Calu3 (cell line): ENCODE results near the gene ARHGAP4. TPM values are rescaled to one million over a fixed set of nuclear protein-coding genes. Genes with fewer than 3 reads are reported as not detected.

Experiments used
- BruUV-seq: library from RNA; stranded (reverse); fragments of 400-500 nt; replicated peaks from 2 replicates; lab custom pipeline; 2021; lab: Mats Ljungman, UMichigan
- CTCF ChIA-PET: fragments of 300-600 bp; sonication (Branson Sonifier 250); formaldehyde crosslinking; loops from one replicate; lab custom pipeline; 2022; ENCODE audit warnings: antibody characterized with exemption; lab: Charles Lee
- DNase-seq: peaks from one replicate; pipeline ENCODE4 v3.0.0; 2022
- H3K27ac Mint-ChIP-seq: one replicate; pipeline ENCODE4 v1.8.0; 2022; ENCODE audit warnings: mixed read lengths; ENCODE audit not compliant: unreplicated experiment
- H3K27me3 Mint-ChIP-seq: one replicate; pipeline ENCODE4 v1.8.0; 2022; ENCODE audit warnings: mixed read lengths; ENCODE audit not compliant: unreplicated experiment
- H3K36me3 Mint-ChIP-seq: one replicate; pipeline ENCODE4 v1.8.0; 2022; ENCODE audit warnings: mild to moderate bottlenecking, moderate library complexity, mixed read lengths; ENCODE audit not compliant: insufficient read depth, unreplicated experiment
- H3K4me1 Mint-ChIP-seq: one replicate; pipeline ENCODE4 v1.8.0; 2022; ENCODE audit warnings: mild to moderate bottlenecking, low read depth, mixed read lengths; ENCODE audit not compliant: unreplicated experiment
- H3K4me3 Mint-ChIP-seq: one replicate; pipeline ENCODE4 v1.8.0; 2022; ENCODE audit warnings: mild to moderate bottlenecking, low read depth, moderate library complexity, mixed read lengths; ENCODE audit not compliant: unreplicated experiment
- H3K9me3 Mint-ChIP-seq: one replicate; pipeline ENCODE4 v1.8.0; 2022; ENCODE audit warnings: low read depth, mixed read lengths; ENCODE audit not compliant: unreplicated experiment
- intact Hi-C: fragments of 100-400 bp; cut with micrococcal nuclease; formaldehyde crosslinking; loops from one replicate; pipeline ENCODE4 v1.10.0; 2022; ENCODE audit not compliant: unreplicated experiment
- total RNA-seq: library from RNA; stranded (reverse); gene quantifications from 2 replicates; pipeline ENCODE4 v1.2.3, GENCODE V29; 2022
- TF ChIP-seq, protein P1 (sequence below): fragments of 200-600 bp; IDR thresholded peaks from one replicate; pipeline ENCODE4 v1.8.0; 2022; ENCODE audit warnings: antibody characterized with exemption; ENCODE audit not compliant: unreplicated experiment

Gene ARHGAP4
- total RNA-seq, 1 experiment from 2014 or later = 3.8 TPM

DNA sequence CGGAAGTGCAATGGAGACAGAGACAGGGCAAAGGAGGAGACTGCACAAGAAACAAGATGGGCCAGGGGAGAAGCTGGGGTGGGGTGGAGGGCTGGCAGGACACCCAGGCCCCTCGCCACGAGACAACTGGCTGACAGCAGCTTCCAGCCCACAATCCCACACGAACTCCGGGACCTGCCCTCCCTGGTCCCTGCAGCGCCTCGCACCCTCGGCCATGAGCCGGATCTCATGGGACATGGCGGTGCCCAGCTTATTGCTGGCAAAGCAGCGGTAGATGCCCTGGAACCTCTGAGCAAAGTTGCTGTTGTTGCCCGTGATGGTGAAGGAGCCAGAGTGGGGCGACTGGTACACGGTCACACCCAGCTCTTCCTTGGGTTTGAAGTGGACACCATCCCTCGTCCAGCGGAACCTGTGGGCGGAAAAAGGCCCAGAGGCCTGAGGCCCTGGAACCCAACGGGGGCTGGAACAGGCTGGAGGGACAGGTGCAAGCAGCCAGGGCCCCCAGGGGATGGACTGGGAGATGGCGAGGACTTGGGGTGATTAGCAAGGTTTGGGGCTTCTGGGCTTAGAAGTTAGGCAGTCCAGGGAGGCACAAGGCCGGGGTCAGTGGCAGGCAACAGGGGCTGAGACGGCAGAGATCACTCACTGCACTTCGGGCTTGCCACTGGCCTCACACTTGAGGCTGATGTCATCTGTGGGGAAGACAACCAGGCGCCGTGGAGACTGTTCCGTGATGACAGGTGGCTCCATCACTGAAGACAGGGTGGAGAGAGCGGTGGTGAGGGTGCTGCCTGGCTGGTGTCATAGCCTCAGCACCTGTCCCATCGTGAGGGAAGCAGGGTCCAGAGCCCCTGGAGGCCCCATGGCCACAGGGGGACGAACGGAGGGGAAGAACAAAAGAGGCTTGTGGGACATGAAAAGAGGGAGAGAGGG is 53.9 kb downstream of the ARHGAP4 start:
- intact Hi-C loops = no loop called here
- CTCF ChIA-PET = no interaction called here
- no peaks in the 10 kb centered on the region for H3K4me1 Mint-ChIP-seq
- H3K4me3 Mint-ChIP-seq = no peak overlapping the region
- DNase-seq = no peak
- BruUV-seq = no TSS peak
- no peaks in the 10 kb centered on the region for H3K9me3 Mint-ChIP-seq
- no peaks in the 10 kb centered on the region for H3K27me3 Mint-ChIP-seq
- no peak overlapping the region for H3K27ac Mint-ChIP-seq
- peaks cover 5% of the 10 kb centered on the region for H3K36me3 Mint-ChIP-seq
- TF ChIP-seq, protein P1, sequence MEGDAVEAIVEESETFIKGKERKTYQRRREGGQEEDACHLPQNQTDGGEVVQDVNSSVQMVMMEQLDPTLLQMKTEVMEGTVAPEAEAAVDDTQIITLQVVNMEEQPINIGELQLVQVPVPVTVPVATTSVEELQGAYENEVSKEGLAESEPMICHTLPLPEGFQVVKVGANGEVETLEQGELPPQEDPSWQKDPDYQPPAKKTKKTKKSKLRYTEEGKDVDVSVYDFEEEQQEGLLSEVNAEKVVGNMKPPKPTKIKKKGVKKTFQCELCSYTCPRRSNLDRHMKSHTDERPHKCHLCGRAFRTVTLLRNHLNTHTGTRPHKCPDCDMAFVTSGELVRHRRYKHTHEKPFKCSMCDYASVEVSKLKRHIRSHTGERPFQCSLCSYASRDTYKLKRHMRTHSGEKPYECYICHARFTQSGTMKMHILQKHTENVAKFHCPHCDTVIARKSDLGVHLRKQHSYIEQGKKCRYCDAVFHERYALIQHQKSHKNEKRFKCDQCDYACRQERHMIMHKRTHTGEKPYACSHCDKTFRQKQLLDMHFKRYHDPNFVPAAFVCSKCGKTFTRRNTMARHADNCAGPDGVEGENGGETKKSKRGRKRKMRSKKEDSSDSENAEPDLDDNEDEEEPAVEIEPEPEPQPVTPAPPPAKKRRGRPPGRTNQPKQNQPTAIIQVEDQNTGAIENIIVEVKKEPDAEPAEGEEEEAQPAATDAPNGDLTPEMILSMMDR = no peak

DNA sequence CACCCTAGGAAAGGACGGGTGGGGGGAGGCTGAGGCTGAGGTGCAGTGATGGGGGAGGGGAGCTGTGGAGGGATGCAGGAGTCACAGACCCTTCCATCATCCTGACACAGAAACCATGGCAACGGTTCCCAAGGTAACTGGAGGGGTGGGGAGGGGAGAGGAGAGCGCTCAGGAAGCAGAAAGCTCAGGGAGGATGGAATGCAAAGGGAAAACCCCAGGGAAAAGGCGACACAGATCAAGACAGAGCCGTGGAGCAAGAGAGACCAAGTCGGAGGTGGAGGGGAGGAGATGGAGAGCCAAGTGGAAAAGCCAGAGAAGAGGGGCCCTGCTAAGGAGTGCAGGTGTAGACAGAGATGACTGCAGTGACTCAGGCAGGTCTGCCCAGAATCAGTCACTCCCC is 54.6 kb downstream of the ARHGAP4 start:
- TF ChIP-seq, protein P1 = no peak
- no peaks in the 10 kb centered on the region for H3K4me1 Mint-ChIP-seq
- no peak for DNase-seq
- H3K9me3 Mint-ChIP-seq = no peaks in the 10 kb centered on the region
- BruUV-seq = no TSS peak
- no peak overlapping the region for H3K27ac Mint-ChIP-seq
- H3K36me3 Mint-ChIP-seq = peaks cover 7% of the 10 kb centered on the region
- intact Hi-C loops = no loop called here
- no peak overlapping the region for H3K4me3 Mint-ChIP-seq
- CTCF ChIA-PET = no interaction called here
- no peaks in the 10 kb centered on the region for H3K27me3 Mint-ChIP-seq

DNA sequence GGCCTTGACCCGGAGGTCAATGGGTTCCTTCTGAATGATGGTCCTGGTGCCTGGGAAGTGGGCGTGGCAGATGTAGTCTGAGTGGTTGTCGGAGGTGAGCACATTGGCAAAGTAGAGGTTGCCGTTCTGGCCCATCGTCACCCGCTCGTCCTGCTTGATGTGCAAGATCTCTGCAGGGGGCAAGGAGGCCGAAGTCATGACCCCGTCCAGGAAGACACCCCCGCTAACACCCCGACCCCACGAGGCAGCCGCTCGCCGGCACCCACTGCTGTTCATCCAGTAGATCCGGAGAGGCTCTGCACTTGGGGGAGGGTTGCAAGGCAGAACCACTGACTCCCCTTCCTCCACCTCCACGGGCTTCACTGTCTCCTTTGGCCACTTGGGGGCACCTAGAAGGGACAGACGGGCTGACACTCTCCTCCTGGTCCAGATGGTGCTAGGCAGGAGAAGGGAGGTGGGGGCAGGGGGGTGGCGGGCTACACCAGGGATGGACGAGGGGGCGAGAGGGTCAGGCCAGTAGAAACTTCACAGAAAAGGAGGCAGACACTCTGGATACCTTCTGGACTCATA is 55.2 kb downstream of the ARHGAP4 start:
- TF ChIP-seq, protein P1 = no peak
- no TSS peak for BruUV-seq
- H3K4me1 Mint-ChIP-seq = no peaks in the 10 kb centered on the region
- no peak for DNase-seq
- intact Hi-C loops = no loop called here
- H3K27ac Mint-ChIP-seq = no peak overlapping the region
- peaks cover 12% of the 10 kb centered on the region for H3K36me3 Mint-ChIP-seq
- no peaks in the 10 kb centered on the region for H3K27me3 Mint-ChIP-seq
- CTCF ChIA-PET = no interaction called here
- no peaks in the 10 kb centered on the region for H3K9me3 Mint-ChIP-seq
- H3K4me3 Mint-ChIP-seq = no peak overlapping the region

DNA sequence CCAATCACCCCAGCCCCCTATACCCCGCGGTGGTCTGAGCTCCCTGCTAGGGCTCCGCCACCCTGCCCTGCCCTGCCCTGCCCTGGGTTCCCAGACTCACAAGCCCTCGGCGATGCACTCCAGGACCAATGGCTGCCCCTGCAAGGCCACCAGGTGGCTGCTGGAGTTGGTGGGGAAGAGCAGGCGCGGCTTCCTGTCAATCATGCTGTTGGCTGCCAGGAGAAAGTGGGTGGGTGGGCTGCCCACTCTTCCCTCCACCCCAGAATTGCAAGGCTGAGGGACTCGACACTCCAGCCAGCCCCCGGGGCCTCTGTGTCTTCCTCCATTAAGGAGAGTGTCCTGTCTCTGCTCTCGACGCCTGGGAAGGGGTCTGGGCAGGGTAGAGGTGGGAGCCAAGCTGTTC is 55.8 kb downstream of the ARHGAP4 start:
- no peak for DNase-seq
- peaks cover 9% of the 10 kb centered on the region for H3K36me3 Mint-ChIP-seq
- no peaks in the 10 kb centered on the region for H3K27me3 Mint-ChIP-seq
- CTCF ChIA-PET = no interaction called here
- H3K4me1 Mint-ChIP-seq = no peaks in the 10 kb centered on the region
- H3K27ac Mint-ChIP-seq = no peak overlapping the region
- intact Hi-C loops = no loop called here
- H3K4me3 Mint-ChIP-seq = no peak overlapping the region
- no TSS peak for BruUV-seq
- TF ChIP-seq, protein P1 = no peak
- H3K9me3 Mint-ChIP-seq = no peaks in the 10 kb centered on the region
